ENCODE measurements around the gene TRHDE. TPM values are rescaled to one million over a fixed set of nuclear protein-coding genes. Genes with fewer than 3 reads are reported as not detected.

The TRHDE gene
- total RNA-seq, 4 donors from 2014 or later, result under 0.01 to 0.95 (median 0.50) TPM; not detected in 1

DNA sequence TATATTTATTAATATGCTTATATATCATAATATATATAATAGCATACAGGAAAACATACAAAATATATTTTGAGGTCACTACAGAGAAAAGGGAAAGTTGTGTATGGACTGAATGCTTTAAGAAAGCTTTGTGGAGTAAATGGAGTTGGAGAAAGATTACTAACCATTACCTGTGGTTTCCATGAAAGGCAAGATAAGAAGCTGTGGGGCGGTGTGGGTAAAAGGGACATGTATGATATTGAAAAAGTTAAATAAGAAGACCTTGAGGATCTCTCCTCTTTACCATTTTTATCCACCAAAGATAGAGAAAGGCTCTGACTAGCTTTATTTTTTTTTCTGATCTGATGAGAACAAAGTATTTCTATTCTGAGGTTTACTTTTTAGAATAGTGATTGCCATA, 404.4 kb downstream of the TRHDE start:
- Histone ChIP-seq H3K27me3 (no peaks in the 10 kb centered on the region), H3K36me3 (no peaks in the 10 kb centered on the region), H3K27ac (no peak overlapping the region), H3K4me1 (no peaks in the 10 kb centered on the region), H3K4me3 (no peak overlapping the region), H3K9me3 (no peaks in the 10 kb centered on the region)
- 67 to 73% methylated on average over 1 of the region's 1 CpG for WGBS, 2 donors
- intact Hi-C loops (cut with DNase I), result no loop called here
- TF ChIP-seq, protein P1, sequence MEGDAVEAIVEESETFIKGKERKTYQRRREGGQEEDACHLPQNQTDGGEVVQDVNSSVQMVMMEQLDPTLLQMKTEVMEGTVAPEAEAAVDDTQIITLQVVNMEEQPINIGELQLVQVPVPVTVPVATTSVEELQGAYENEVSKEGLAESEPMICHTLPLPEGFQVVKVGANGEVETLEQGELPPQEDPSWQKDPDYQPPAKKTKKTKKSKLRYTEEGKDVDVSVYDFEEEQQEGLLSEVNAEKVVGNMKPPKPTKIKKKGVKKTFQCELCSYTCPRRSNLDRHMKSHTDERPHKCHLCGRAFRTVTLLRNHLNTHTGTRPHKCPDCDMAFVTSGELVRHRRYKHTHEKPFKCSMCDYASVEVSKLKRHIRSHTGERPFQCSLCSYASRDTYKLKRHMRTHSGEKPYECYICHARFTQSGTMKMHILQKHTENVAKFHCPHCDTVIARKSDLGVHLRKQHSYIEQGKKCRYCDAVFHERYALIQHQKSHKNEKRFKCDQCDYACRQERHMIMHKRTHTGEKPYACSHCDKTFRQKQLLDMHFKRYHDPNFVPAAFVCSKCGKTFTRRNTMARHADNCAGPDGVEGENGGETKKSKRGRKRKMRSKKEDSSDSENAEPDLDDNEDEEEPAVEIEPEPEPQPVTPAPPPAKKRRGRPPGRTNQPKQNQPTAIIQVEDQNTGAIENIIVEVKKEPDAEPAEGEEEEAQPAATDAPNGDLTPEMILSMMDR (IDR thresholded peaks at IDR 0.05), result no peak
- TF ChIP-seq POLR2A (IDR thresholded peaks at IDR 0.05), result no peak
- no peak for DNase-seq

DNA sequence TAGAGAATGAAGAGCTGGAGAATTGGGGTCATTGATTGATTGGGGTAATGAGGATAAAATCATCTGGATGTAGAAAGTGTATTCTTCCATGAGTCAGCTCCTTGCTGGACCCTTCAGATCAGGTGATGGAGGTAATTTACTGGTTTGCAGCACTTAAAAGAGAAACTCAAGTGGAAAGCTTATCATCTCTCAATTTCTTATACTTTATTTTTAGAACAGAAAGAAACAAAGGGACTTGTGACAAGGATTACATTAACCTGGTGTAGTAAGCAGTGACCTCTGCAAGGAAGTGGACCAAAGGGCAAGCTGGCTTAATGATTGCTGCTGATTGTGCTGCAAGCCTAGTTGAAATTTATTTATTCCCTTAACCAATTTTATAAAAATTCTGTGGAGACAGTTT, 405.0 kb downstream of the TRHDE start:
- TF ChIP-seq POLR2A (IDR thresholded peaks at IDR 0.05), result no peak
- TF ChIP-seq, protein P1 (IDR thresholded peaks at IDR 0.05), result no peak
- no peak overlapping the region for H3K4me3 ChIP-seq
- intact Hi-C loops (cut with DNase I), result no loop called here

DNA sequence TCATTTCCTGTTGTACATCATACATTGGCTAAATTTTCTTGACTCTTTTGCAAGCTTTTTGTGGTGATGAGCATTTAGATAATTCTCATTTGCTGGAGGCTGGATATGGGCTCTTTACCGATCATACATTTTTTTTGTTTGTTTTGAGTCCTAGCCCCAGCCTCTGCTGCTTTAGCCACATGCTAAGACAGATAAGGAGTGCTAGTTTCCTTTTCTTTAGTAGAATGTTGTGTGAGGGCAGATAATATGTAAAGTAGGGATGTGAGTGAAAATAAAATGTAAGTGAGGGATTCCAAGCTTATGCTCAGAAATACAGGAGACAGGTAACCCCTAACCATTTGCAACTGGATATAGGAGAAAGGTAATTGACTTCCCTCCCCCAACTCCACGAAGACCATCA, 405.7 kb downstream of the TRHDE start:
- no peaks in the 10 kb centered on the region for H3K36me3 ChIP-seq
- no peak overlapping the region for H3K4me3 ChIP-seq
- H3K27ac ChIP-seq, result no peak overlapping the region
- intact Hi-C loops (cut with DNase I), result no loop called here
- no peak for TF ChIP-seq POLR2A (IDR thresholded peaks at IDR 0.05)
- TF ChIP-seq, protein P1 (IDR thresholded peaks at IDR 0.05), result no peak
- DNase-seq, result no peak
- no peaks in the 10 kb centered on the region for H3K27me3 ChIP-seq
- H3K9me3 ChIP-seq, result no peaks in the 10 kb centered on the region
- 29 to 39% methylated on average over 2 of the region's 2 CpGs for WGBS, 2 donors
- H3K4me1 ChIP-seq, result no peaks in the 10 kb centered on the region

More for the DNA sequence above, 405.0 kb downstream of the TRHDE start:
- DNase-seq, result no peak
- no peaks in the 10 kb centered on the region for H3K9me3 ChIP-seq
- no peak overlapping the region for H3K27ac ChIP-seq
- no peaks in the 10 kb centered on the region for H3K27me3 ChIP-seq
- no peaks in the 10 kb centered on the region for H3K4me1 ChIP-seq
- no peaks in the 10 kb centered on the region for H3K36me3 ChIP-seq

DNA sequence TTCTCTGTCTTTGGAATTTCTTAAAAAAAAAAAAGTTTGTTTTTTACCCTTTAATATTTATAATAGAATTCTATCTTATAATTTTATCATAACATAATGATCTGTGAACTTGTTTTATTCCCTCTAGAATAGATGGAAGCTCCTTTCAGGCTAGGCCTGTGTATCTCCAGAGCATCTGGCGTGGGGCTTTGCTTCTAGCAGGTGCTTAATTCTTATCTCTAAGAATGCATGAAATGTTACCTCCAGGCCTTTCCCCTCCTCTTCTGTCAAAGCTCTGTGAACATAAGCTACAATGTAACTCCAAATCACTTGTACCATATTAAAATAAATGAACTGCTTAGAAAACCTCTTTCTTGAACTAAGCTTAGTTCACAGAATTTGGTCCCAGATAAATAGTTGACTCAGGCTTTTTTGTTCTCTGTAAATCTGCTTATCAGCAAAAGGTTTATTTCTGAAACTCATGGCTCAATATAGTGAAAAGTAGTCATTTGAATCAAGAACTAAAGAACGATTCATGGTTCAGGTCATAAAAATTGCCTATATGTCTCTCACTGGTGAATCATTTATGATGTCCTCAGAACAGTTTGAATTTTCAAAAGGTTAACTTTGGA, 407.1 kb downstream of the TRHDE start:
- Histone ChIP-seq H3K4me1 (no peaks in the 10 kb centered on the region), H3K9me3 (no peaks in the 10 kb centered on the region), H3K27ac (no peak overlapping the region), H3K4me3 (no peak overlapping the region), H3K36me3 (no peaks in the 10 kb centered on the region), H3K27me3 (no peaks in the 10 kb centered on the region)
- intact Hi-C loops (cut with DNase I), result no loop called here
- DNase-seq, result no peak
- TF ChIP-seq, protein P1 (IDR thresholded peaks at IDR 0.05), result no peak
- TF ChIP-seq POLR2A (IDR thresholded peaks at IDR 0.05), result no peak
- 40 to 44% methylated on average over 2 of the region's 2 CpGs for WGBS, 2 donors

DNA sequence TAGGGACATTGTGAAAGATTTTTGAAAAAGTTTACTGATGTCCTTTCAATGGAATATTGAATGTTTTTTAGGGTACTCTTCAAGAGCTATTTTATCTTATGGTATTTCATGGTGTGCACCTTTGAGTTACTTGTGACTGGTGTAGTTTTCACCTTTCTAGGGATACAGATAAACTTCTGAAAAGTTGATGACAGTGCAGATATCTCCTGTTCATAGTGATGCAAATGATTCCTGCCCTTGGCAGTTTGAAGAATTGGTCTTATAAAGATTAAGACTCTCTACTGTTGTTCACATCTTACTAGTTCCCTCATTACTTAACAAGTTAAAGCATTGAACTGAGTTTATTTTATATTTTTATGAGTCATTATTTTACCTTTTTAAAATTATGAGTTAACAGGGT, 408.9 kb downstream of the TRHDE start:
- no peaks in the 10 kb centered on the region for H3K9me3 ChIP-seq
- intact Hi-C loops (cut with DNase I), result no loop called here
- H3K36me3 ChIP-seq, result no peaks in the 10 kb centered on the region
- H3K4me3 ChIP-seq, result no peak overlapping the region
- no peak overlapping the region for H3K27ac ChIP-seq
- no peaks in the 10 kb centered on the region for H3K27me3 ChIP-seq
- DNase-seq, result no peak
- no peaks in the 10 kb centered on the region for H3K4me1 ChIP-seq
- no peak for TF ChIP-seq POLR2A (IDR thresholded peaks at IDR 0.05)
- TF ChIP-seq, protein P1 (IDR thresholded peaks at IDR 0.05), result no peak
